HepG2 (cell line): Measurements from ENCODE around the gene ARHGEF16. TPM values are rescaled to one million over a fixed set of nuclear protein-coding genes. Genes with fewer than 3 reads are reported as not detected.

Experiments
- ARNT ChIP-seq: fragments of 450-650 bp; IDR thresholded peaks from 2 replicates; pipeline ENCODE4 v1.6.1; 2017
- BHLHE40 ChIP-seq: IDR thresholded peaks from 2 replicates; pipeline ENCODE4 v1.6.1; 2011; ENCODE audit warnings: low read length, improper control_type of control experiment
- FOXP1 ChIP-seq, 2 experiments: fragments of 450-650 bp in 1 of 2; IDR thresholded peaks; 2 replicates each; pipeline ENCODE4 v1.6.1; 2017 to 2018; ENCODE audit warnings: antibody characterized with exemption in 1 of 2
- HNF4A ChIP-seq: sonication (generic); formaldehyde crosslinking; IDR thresholded peaks from 2 replicates; pipeline ENCODE4 v1.4.0; 2020; ENCODE audit warnings: missing genetic modification reagents
- PTBP1 ChIP-seq: fragments of 200-400 bp; formaldehyde crosslinking; IDR thresholded peaks from 2 replicates; pipeline ENCODE4 v1.6.1; 2018; ENCODE audit warnings: low read length, low read depth; ENCODE audit not compliant: poor library complexity, severe bottlenecking
- TBP ChIP-seq: sonication (generic); formaldehyde crosslinking; IDR thresholded peaks from 2 replicates; pipeline ENCODE4 v1.5.0; 2020; ENCODE audit warnings: missing genetic modification reagents
- THAP11 ChIP-seq: IDR thresholded peaks from 2 replicates; pipeline ENCODE4 v1.6.1; 2016; ENCODE audit warnings: missing biosample characterization, missing genetic modification reagents
- U2AF2 ChIP-seq: fragments of 200-400 bp; formaldehyde crosslinking; IDR thresholded peaks from 2 replicates; pipeline ENCODE4 v1.6.1; 2017; ENCODE audit warnings: low read depth, mild to moderate bottlenecking, low read length
- ZFAT ChIP-seq: sonication (generic); formaldehyde crosslinking; conservative IDR thresholded peaks from 2 replicates; pipeline ENCODE4 v1.8.1; 2023; ENCODE audit warnings: missing genetic modification reagents, inconsistent platforms
- ZFP1 ChIP-seq: IDR thresholded peaks from 2 replicates; pipeline ENCODE4 v1.6.1; 2016
- ZFP62 ChIP-seq: sonication (generic); formaldehyde crosslinking; IDR thresholded peaks from 2 replicates; pipeline ENCODE4 v1.4.0; 2020; ENCODE audit warnings: missing genetic modification reagents
- ZNF160 ChIP-seq: sonication (generic); formaldehyde crosslinking; IDR thresholded peaks from 2 replicates; pipeline ENCODE4 v1.8.0; 2022; ENCODE audit warnings: mild to moderate bottlenecking, inconsistent platforms, missing genetic modification reagents
- ZNF550 ChIP-seq: sonication (generic); formaldehyde crosslinking; IDR thresholded peaks from 2 replicates; pipeline ENCODE4 v1.4.0; 2020; ENCODE audit warnings: mild to moderate bottlenecking, missing genetic modification reagents, borderline replicate concordance
- ZNF577 ChIP-seq: sonication (generic); formaldehyde crosslinking; IDR thresholded peaks from 2 replicates; pipeline ENCODE4 v1.4.0; 2020; ENCODE audit warnings: mild to moderate bottlenecking, low read depth, missing genetic modification reagents, borderline replicate concordance
- polyA plus RNA-seq, 8 experiments: library from polyadenylated mRNA; depleted of rRNA in 3 of 8; stranded (reverse) in 7 of 8; unstranded in 1 of 8; fragments of >200 nt; fragmentation: Illumina TruSeq in 4 of 8; extraction: Trizol in 4 of 8; gene quantifications; 2 replicates each; pipeline versions ENCODE4 v1.2.1 to v1.2.3, GENCODE V29; 2011 to 2016; ENCODE audit warnings: low read depth in 4 of 8, missing spikeins in 1 of 8, mixed read lengths in 1 of 8; ENCODE audit not compliant: insufficient read depth in 1 of 8
- total RNA-seq, 5 experiments: library from RNA; depleted of rRNA; stranded (reverse); fragments of >200 nt; fragmentation: Illumina TruSeq; extraction: Trizol; gene quantifications; 2 replicates each; pipeline ENCODE4 v1.2.3, GENCODE V29; 2016; ENCODE audit warnings: low read depth in 1 of 5
- TF ChIP-seq, protein P1 (sequence below), 2 experiments: fragments of 450-650 bp in 1 of 2; sonication (generic) in 1 of 2; formaldehyde crosslinking in 1 of 2; IDR thresholded peaks; 2 replicates each; pipeline versions ENCODE4 v1.6.1 to v1.8.0; 2016 to 2022; ENCODE audit warnings: antibody characterized with exemption in 1 of 2, mild to moderate bottlenecking in 1 of 2, missing genetic modification reagents in 1 of 2
- TF ChIP-seq, protein P2 (sequence below): sonication (generic); formaldehyde crosslinking; IDR thresholded peaks from 2 replicates; pipeline ENCODE4 v1.8.1; 2023; ENCODE audit warnings: missing genetic modification reagents, inconsistent platforms, borderline replicate concordance
- TF ChIP-seq, protein P3 (sequence below), 2 experiments: fragments of 450-650 bp in 1 of 2; sonication (generic) in 1 of 2; formaldehyde crosslinking; IDR thresholded peaks; 2 replicates each; pipeline versions ENCODE4 v1.5.0 to v1.8.0; 2020 to 2022; ENCODE audit warnings: mild to moderate bottlenecking in 1 of 2, missing genetic modification reagents in 1 of 2

The ARHGEF16 gene
- total and polyA plus RNA-seq, 2 of the 13 experiments (the other 11 are each of a cell fraction or from before 2014, with no cell fraction given): 20.3 to 39.9 TPM

DNA sequence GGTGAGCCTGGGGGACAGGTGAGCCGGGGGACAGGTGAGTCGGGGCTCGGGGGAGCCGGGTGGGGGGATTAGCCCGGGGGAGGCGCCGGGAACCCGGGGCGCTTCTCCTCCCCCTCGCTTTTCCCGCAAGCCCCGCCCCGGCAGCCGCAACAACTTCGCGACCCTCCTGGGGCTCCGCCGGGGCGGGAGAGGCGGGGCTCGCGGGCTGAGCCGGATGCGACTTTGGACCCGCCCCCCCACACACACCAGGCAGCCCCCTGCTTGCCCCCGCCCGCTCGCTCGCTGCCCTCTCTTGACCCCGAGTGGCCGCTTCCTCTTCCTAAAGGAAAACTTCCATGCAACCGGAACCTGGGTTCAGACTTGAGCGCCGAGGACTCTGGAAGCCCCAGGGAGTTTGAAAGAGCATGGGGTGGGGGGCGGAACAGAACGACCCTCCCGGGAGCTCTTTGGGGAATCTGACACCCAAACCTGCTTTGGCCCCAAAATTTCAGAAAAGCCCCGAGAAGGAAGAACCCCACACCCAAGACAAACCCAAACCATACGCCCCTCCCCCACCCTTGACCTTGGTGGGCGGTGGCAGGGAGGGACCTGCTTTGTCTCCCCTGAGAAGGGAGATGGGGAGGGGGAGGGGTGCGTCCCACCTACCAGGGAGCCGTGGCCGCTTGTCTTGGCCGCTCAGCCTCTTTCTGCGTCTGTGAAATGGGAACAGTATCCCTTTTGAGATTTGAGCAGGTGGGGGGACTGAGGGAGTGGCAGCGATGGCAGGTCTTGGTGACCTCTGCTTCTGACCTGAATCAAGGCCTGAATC lies 550 bp downstream of the ARHGEF16 start (continued):
- TF ChIP-seq HNF4A (CRISPR knock-in tag) (peak; percentile 88), ZFP62 (CRISPR knock-in tag) (no peak), THAP11 (CRISPR knock-in tag) (no peak), U2AF2 (no peak), ZFAT (no peak), PTBP1 (no peak), ZFP1 (CRISPR knock-in tag) (no peak), ZNF550 (no peak), BHLHE40 (no peak), FOXP1 (IDR thresholded peaks at IDR 0.05) (no peak), FOXP1 (CRISPR knock-in tag; IDR thresholded peaks at IDR 0.05) (peak; percentile 41; the same call in 1 of the 2 replicates), TBP (CRISPR knock-in tag) (no peak), ZNF160 (CRISPR knock-in tag) (no peak; the same call in 1 of the 2 replicates), ARNT (no peak), ZNF577 (CRISPR knock-in tag) (no peak)
- TF ChIP-seq, protein P1, sequence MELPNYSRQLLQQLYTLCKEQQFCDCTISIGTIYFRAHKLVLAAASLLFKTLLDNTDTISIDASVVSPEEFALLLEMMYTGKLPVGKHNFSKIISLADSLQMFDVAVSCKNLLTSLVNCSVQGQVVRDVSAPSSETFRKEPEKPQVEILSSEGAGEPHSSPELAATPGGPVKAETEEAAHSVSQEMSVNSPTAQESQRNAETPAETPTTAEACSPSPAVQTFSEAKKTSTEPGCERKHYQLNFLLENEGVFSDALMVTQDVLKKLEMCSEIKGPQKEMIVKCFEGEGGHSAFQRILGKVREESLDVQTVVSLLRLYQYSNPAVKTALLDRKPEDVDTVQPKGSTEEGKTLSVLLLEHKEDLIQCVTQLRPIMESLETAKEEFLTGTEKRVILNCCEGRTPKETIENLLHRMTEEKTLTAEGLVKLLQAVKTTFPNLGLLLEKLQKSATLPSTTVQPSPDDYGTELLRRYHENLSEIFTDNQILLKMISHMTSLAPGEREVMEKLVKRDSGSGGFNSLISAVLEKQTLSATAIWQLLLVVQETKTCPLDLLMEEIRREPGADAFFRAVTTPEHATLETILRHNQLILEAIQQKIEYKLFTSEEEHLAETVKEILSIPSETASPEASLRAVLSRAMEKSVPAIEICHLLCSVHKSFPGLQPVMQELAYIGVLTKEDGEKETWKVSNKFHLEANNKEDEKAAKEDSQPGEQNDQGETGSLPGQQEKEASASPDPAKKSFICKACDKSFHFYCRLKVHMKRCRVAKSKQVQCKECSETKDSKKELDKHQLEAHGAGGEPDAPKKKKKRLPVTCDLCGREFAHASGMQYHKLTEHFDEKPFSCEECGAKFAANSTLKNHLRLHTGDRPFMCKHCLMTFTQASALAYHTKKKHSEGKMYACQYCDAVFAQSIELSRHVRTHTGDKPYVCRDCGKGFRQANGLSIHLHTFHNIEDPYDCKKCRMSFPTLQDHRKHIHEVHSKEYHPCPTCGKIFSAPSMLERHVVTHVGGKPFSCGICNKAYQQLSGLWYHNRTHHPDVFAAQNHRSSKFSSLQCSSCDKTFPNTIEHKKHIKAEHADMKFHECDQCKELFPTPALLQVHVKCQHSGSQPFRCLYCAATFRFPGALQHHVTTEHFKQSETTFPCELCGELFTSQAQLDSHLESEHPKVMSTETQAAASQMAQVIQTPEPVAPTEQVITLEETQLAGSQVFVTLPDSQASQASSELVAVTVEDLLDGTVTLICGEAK (IDR thresholded peaks at IDR 0.05): no peak
- TF ChIP-seq, protein P1 (CRISPR knock-in tag; IDR thresholded peaks at IDR 0.05): no peak
- TF ChIP-seq, protein P2, sequence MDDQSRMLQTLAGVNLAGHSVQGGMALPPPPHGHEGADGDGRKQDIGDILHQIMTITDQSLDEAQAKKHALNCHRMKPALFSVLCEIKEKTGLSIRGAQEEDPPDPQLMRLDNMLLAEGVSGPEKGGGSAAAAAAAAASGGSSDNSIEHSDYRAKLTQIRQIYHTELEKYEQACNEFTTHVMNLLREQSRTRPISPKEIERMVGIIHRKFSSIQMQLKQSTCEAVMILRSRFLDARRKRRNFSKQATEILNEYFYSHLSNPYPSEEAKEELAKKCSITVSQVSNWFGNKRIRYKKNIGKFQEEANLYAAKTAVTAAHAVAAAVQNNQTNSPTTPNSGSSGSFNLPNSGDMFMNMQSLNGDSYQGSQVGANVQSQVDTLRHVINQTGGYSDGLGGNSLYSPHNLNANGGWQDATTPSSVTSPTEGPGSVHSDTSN (CRISPR knock-in tag): no peak
- TF ChIP-seq, protein P3, sequence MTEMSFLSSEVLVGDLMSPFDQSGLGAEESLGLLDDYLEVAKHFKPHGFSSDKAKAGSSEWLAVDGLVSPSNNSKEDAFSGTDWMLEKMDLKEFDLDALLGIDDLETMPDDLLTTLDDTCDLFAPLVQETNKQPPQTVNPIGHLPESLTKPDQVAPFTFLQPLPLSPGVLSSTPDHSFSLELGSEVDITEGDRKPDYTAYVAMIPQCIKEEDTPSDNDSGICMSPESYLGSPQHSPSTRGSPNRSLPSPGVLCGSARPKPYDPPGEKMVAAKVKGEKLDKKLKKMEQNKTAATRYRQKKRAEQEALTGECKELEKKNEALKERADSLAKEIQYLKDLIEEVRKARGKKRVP (CRISPR knock-in tag; IDR thresholded peaks at IDR 0.05): no peak
